Pons (tissue), 1 donor: ENCODE data around the gene CGNL1.

ENCODE experiments used
- DNase-seq: peaks from one replicate; pipeline ENCODE4 v3.0.0-alpha.2; 2016; ENCODE audit warnings: low spot score

The CGNL1 gene

GRCh38 chr15:57496946-57497869 lies 120.9 kb downstream of the CGNL1 start:
- peak; percentile 27 for DNase-seq

GRCh38 chr15:57500256-57500655 lies 124.0 kb downstream of the CGNL1 start:
- DNase-seq = no peak

GRCh38 chr15:57500979-57501576 lies 124.8 kb downstream of the CGNL1 start:
- no peak for DNase-seq

GRCh38 chr15:57502116-57502515 lies 125.8 kb downstream of the CGNL1 start:
- DNase-seq = no peak

GRCh38 chr15:57503051-57503702 lies 126.9 kb downstream of the CGNL1 start:
- no peak for DNase-seq

GRCh38 chr15:57503911-57504598 lies 127.8 kb downstream of the CGNL1 start:
- no peak for DNase-seq

- DNase-seq = no peak
Measured at GRCh38 chr15:57504599-57504940, 128.3 kb downstream of the CGNL1 start.

GRCh38 chr15:57505056-57505715 lies 128.9 kb downstream of the CGNL1 start:
- DNase-seq = no peak

- peak; percentile 14 for DNase-seq
Measured at GRCh38 chr15:57505949-57506391, 129.7 kb downstream of the CGNL1 start.

GRCh38 chr15:57506422-57506821 lies 130.1 kb downstream of the CGNL1 start:
- DNase-seq = no peak

- DNase-seq = no peak
Measured at GRCh38 chr15:57507111-57507510, 130.8 kb downstream of the CGNL1 start.

- DNase-seq = no peak
Measured at GRCh38 chr15:57509126-57509525, 132.8 kb downstream of the CGNL1 start.

- no peak for DNase-seq
Measured at GRCh38 chr15:57509965-57510364, 133.7 kb downstream of the CGNL1 start.

- DNase-seq = no peak
Measured at GRCh38 chr15:57510647-57511046, 134.3 kb downstream of the CGNL1 start.

- DNase-seq = no peak
Measured at GRCh38 chr15:57516327-57517029, 140.2 kb downstream of the CGNL1 start.

GRCh38 chr15:57517030-57517671 lies 140.8 kb downstream of the CGNL1 start:
- no peak for DNase-seq

GRCh38 chr15:57518779-57519405 lies 142.6 kb downstream of the CGNL1 start:
- no peak for DNase-seq

GRCh38 chr15:57519806-57520205 lies 143.5 kb downstream of the CGNL1 start:
- no peak for DNase-seq

GRCh38 chr15:57521503-57521902 lies 145.2 kb downstream of the CGNL1 start:
- no peak for DNase-seq

GRCh38 chr15:57522148-57522547 lies 145.8 kb downstream of the CGNL1 start:
- no peak for DNase-seq
